SK-N-SH treated with all-trans-retinoic acid at 6 μM for 48 hours (cell line): ENCODE data around the gene TNFRSF12A.

Experiments
- ATAC-seq: fragments of 200-7000 bp; cut with Tn5 transposase; 3 replicates; pipeline ENCODE4 v1.9.1; 2020; ENCODE audit warnings: mild to moderate bottlenecking, moderate library complexity
- ARNTL ChIP-seq: fragments of 450-650 bp; formaldehyde crosslinking; IDR thresholded peaks from 2 replicates; pipeline ENCODE4 v1.5.0; 2020; ENCODE audit warnings: low read depth, mild to moderate bottlenecking, moderate library complexity, borderline replicate concordance
- CSDC2 ChIP-seq: fragments of 250-450 bp; sonication (Bioruptor Pico); IDR thresholded peaks from 2 replicates; pipeline ENCODE4 v1.5.0; 2020; ENCODE audit warnings: mild to moderate bottlenecking, moderate library complexity
- ESRRG ChIP-seq: fragments of 250-450 bp; sonication (Bioruptor Pico); IDR thresholded peaks from 2 replicates; pipeline ENCODE4 v1.6.1; 2021; ENCODE audit warnings: mild to moderate bottlenecking
- OSR1 ChIP-seq: fragments of 250-450 bp; sonication (Bioruptor Pico); IDR thresholded peaks from 2 replicates; pipeline ENCODE4 v1.8.0; 2022; ENCODE audit warnings: moderate library complexity, mild to moderate bottlenecking, inconsistent platforms
- RARB ChIP-seq: fragments of 250-450 bp; sonication (Bioruptor Pico); IDR thresholded peaks from 2 replicates; pipeline ENCODE4 v1.8.0; 2021; ENCODE audit warnings: mild to moderate bottlenecking, moderate library complexity
- SNAI2 ChIP-seq: fragments of 250-450 bp; sonication (Bioruptor Pico); IDR thresholded peaks from 2 replicates; pipeline ENCODE4 v1.5.0; 2020; ENCODE audit warnings: mild to moderate bottlenecking, moderate library complexity
- TCF4 ChIP-seq: fragments of 250-450 bp; sonication (Bioruptor Pico); IDR thresholded peaks from 2 replicates; pipeline ENCODE4 v1.8.0; 2021; ENCODE audit warnings: mild to moderate bottlenecking, moderate library complexity, borderline replicate concordance
- ZC3H10 ChIP-seq: fragments of 250-450 bp; sonication (Bioruptor Pico); IDR thresholded peaks from 2 replicates; pipeline ENCODE4 v1.5.1; 2021; ENCODE audit warnings: mild to moderate bottlenecking, moderate library complexity
- ZFP30 ChIP-seq: fragments of 450-650 bp; formaldehyde crosslinking; IDR thresholded peaks from 2 replicates; pipeline ENCODE4 v1.5.0; 2022; ENCODE audit warnings: mild to moderate bottlenecking, moderate library complexity
- ZNF565 ChIP-seq: fragments of 450-650 bp; formaldehyde crosslinking; conservative IDR thresholded peaks from 2 replicates; pipeline ENCODE4 v1.5.0; 2020; ENCODE audit warnings: low read depth, mild to moderate bottlenecking, moderate library complexity
- ZNF70 ChIP-seq: fragments of 450-650 bp; formaldehyde crosslinking; IDR thresholded peaks from 2 replicates; pipeline ENCODE4 v1.5.0; 2020; ENCODE audit warnings: mild to moderate bottlenecking, moderate library complexity
- TF ChIP-seq, protein P1 (sequence below): fragments of 250-450 bp; sonication (Bioruptor Pico); IDR thresholded peaks from 2 replicates; pipeline ENCODE4 v1.5.0; 2020; ENCODE audit warnings: mild to moderate bottlenecking, moderate library complexity
- TF ChIP-seq, protein P2 (sequence below): fragments of 250-450 bp; sonication (Bioruptor Pico); IDR thresholded peaks from 2 replicates; pipeline ENCODE4 v1.5.1; 2020; ENCODE audit warnings: low read depth, mild to moderate bottlenecking, moderate library complexity
- TF ChIP-seq, protein P3 (sequence below): fragments of 250-450 bp; sonication (Bioruptor Pico); IDR thresholded peaks from 2 replicates; pipeline ENCODE4 v1.8.0; 2020; ENCODE audit warnings: mild to moderate bottlenecking, moderate library complexity, borderline replicate concordance

The TNFRSF12A gene

DNA sequence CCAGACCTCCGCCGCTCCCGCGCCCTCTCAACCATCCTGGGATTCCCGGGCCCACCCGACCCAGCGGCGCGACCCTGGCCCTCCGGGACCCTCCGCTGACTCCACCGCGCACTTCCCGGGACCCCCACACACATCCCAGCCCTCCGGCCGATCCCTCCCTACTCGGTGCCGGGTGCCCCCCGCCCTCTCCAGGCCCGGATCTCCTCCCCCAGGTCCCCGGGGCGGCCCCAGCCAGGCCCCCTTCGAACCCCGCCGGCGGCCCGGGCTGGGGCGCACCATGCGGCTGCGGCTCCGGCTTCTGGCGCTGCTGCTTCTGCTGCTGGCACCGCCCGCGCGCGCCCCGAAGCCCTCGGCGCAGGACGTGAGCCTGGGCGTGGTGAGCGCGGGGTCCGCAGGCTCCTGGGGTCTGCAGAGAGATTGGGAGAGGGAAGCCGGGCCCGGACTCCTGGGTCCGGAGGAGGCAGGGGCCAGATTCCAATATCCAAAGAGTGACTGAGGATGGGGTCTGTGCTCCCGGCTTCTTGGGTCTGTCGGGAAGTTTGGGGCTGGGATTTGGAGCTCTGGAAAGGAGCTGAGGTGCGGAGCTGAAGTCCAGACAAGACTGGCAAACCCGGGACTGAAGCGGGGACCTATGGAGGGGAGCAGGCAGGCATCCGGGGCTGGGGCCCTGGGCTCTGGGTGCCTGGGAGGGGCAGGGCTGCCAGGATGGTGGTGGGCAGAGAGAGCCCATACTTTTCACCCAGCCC, 26.6 kb downstream of the TNFRSF12A start:
- no peak; the same call in 2 of the 3 replicates for ATAC-seq
- no peak for TF ChIP-seq ZNF70 (CRISPR knock-in tag)
- no peak for TF ChIP-seq ARNTL
- no peak for TF ChIP-seq OSR1
- TF ChIP-seq TCF4 (CRISPR knock-in tag): no peak
- TF ChIP-seq, protein P1, sequence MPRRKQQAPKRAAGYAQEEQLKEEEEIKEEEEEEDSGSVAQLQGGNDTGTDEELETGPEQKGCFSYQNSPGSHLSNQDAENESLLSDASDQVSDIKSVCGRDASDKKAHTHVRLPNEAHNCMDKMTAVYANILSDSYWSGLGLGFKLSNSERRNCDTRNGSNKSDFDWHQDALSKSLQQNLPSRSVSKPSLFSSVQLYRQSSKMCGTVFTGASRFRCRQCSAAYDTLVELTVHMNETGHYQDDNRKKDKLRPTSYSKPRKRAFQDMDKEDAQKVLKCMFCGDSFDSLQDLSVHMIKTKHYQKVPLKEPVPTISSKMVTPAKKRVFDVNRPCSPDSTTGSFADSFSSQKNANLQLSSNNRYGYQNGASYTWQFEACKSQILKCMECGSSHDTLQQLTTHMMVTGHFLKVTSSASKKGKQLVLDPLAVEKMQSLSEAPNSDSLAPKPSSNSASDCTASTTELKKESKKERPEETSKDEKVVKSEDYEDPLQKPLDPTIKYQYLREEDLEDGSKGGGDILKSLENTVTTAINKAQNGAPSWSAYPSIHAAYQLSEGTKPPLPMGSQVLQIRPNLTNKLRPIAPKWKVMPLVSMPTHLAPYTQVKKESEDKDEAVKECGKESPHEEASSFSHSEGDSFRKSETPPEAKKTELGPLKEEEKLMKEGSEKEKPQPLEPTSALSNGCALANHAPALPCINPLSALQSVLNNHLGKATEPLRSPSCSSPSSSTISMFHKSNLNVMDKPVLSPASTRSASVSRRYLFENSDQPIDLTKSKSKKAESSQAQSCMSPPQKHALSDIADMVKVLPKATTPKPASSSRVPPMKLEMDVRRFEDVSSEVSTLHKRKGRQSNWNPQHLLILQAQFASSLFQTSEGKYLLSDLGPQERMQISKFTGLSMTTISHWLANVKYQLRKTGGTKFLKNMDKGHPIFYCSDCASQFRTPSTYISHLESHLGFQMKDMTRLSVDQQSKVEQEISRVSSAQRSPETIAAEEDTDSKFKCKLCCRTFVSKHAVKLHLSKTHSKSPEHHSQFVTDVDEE: no peak
- no peak for TF ChIP-seq ZC3H10 (CRISPR knock-in tag)
- TF ChIP-seq, protein P2, sequence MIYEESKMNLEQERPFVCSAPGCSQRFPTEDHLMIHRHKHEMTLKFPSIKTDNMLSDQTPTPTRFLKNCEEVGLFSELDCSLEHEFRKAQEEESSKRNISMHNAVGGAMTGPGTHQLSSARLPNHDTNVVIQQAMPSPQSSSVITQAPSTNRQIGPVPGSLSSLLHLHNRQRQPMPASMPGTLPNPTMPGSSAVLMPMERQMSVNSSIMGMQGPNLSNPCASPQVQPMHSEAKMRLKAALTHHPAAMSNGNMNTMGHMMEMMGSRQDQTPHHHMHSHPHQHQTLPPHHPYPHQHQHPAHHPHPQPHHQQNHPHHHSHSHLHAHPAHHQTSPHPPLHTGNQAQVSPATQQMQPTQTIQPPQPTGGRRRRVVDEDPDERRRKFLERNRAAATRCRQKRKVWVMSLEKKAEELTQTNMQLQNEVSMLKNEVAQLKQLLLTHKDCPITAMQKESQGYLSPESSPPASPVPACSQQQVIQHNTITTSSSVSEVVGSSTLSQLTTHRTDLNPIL: no peak
- no peak for TF ChIP-seq ZNF565 (CRISPR knock-in tag)
- no peak for TF ChIP-seq RARB (CRISPR knock-in tag)
- TF ChIP-seq, all 23 proteins: peak for 0

DNA sequence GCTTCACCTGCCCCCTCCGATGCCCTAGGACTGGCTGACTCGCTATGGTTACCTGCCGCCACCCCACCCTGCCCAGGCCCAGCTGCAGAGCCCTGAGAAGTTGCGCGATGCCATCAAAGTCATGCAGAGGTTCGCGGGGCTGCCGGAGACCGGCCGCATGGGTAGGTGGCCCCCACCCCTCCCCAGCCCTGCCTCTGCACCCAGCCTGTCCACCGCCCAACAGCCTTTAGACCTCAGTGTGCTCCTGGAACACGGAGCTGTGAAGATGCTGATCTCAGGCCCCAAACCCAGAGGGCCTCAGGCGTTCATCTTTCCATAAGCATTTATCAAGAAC, 27.2 kb downstream of the TNFRSF12A start:
- no peak; the same call in 2 of the 3 replicates for ATAC-seq
- TF ChIP-seq, protein P1: no peak
- TF ChIP-seq ZC3H10 (CRISPR knock-in tag) (no peak), ARNTL (no peak), ZNF70 (CRISPR knock-in tag) (no peak), TCF4 (CRISPR knock-in tag) (no peak)
- TF ChIP-seq, protein P3, sequence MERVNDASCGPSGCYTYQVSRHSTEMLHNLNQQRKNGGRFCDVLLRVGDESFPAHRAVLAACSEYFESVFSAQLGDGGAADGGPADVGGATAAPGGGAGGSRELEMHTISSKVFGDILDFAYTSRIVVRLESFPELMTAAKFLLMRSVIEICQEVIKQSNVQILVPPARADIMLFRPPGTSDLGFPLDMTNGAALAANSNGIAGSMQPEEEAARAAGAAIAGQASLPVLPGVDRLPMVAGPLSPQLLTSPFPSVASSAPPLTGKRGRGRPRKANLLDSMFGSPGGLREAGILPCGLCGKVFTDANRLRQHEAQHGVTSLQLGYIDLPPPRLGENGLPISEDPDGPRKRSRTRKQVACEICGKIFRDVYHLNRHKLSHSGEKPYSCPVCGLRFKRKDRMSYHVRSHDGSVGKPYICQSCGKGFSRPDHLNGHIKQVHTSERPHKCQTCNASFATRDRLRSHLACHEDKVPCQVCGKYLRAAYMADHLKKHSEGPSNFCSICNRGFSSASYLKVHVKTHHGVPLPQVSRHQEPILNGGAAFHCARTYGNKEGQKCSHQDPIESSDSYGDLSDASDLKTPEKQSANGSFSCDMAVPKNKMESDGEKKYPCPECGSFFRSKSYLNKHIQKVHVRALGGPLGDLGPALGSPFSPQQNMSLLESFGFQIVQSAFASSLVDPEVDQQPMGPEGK (CRISPR knock-in tag): no peak

DNA sequence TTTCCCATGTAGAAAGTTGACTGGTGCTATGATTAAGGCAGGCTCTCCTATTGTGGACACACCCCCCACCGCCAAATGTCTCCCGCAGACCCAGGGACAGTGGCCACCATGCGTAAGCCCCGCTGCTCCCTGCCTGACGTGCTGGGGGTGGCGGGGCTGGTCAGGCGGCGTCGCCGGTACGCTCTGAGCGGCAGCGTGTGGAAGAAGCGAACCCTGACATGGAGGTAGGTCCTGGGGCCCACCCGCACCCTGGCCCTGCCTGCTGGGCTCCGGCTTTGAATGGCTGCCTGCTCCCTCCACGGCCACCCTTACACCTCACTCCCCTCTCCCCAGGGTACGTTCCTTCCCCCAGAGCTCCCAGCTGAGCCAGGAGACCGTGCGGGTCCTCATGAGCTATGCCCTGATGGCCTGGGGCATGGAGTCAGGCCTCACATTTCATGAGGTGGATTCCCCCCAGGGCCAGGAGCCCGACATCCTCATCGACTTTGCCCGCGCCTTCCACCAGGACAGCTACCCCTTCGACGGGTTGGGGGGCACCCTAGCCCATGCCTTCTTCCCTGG, 29.8 kb downstream of the TNFRSF12A start:
- ATAC-seq: no peak
- TF ChIP-seq ZNF565 (CRISPR knock-in tag) (no peak), ZFP30 (CRISPR knock-in tag) (no peak), OSR1 (no peak), ZC3H10 (CRISPR knock-in tag) (no peak), CSDC2 (CRISPR knock-in tag) (no peak), ESRRG (no peak)
- TF ChIP-seq, protein P3 (CRISPR knock-in tag): no peak

DNA sequence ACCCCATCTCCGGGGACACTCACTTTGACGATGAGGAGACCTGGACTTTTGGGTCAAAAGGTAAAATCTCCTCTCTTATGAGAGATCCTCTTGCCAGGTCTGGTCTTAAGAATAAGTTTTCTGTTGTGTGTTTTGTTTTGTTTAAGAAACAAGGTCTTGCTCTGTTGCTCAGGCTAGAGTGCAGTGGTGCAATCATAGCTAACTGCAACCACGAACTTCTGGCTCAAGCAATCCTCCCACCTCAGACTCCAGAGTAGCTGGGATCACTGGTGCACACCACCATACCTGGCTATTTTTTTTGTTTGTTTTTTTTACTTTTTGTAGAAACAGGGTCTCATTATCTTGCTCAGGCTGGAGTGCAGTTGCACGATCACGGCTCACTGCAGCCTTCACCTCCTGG, 30.3 kb downstream of the TNFRSF12A start:
- ATAC-seq: no peak
- no peak for TF ChIP-seq CSDC2 (CRISPR knock-in tag)
- TF ChIP-seq ESRRG: no peak
- TF ChIP-seq, protein P2: no peak
- no peak for TF ChIP-seq ZNF70 (CRISPR knock-in tag)
- TF ChIP-seq SNAI2 (CRISPR knock-in tag): no peak
